Neural progenitor cell (in vitro differentiated cells): Measurements from ENCODE around the gene KAZN. TPM values are rescaled to one million over a fixed set of nuclear protein-coding genes. Genes with fewer than 3 reads are reported as not detected.

Experiments used
- DNase-seq: peaks from one replicate; pipeline ENCODE4 v3.0.0-alpha.2; 2016; ENCODE audit warnings: low spot score
- H2AFZ ChIP-seq: fragments of 200-600 bp; sonication (generic); replicated peaks from 2 replicates; pipeline ENCODE4 v1.6.1; 2016; ENCODE audit warnings: antibody characterized with exemption
- H3F3A ChIP-seq: fragments of 200-600 bp; sonication (generic); 2 replicates; pipeline ENCODE4 v1.6.1; 2016; ENCODE audit warnings: antibody characterized with exemption, low read depth
- H3K27ac ChIP-seq: fragments of 200-600 bp; sonication (generic); 2 replicates; pipeline ENCODE4 v1.5.1; 2016; ENCODE audit warnings: mild to moderate bottlenecking
- H3K27me3 ChIP-seq: fragments of 200-600 bp; sonication (generic); 2 replicates; pipeline ENCODE4 v1.6.1; 2016; ENCODE audit warnings: mild to moderate bottlenecking, moderate library complexity
- H3K36me3 ChIP-seq: fragments of 200-600 bp; sonication (generic); 2 replicates; pipeline ENCODE4 v1.5.1; 2016
- H3K4me1 ChIP-seq: fragments of 200-600 bp; sonication (generic); 2 replicates; pipeline ENCODE4 v1.6.1; 2016; ENCODE audit warnings: mixed run types
- H3K4me2 ChIP-seq: fragments of 200-600 bp; sonication (generic); 2 replicates; pipeline ENCODE4 v1.6.1; 2016
- H3K4me3 ChIP-seq: fragments of 200-600 bp; sonication (generic); 2 replicates; pipeline ENCODE4 v1.5.1; 2016
- H3K79me2 ChIP-seq: fragments of 200-600 bp; sonication (generic); 2 replicates; pipeline ENCODE4 v1.6.1; 2016; ENCODE audit warnings: low read depth
- H3K9ac ChIP-seq: fragments of 200-600 bp; sonication (generic); 2 replicates; pipeline ENCODE4 v1.6.1; 2016
- H3K9me3 ChIP-seq: fragments of 200-600 bp; sonication (generic); 2 replicates; pipeline ENCODE4 v1.5.1; 2016; ENCODE audit warnings: low read depth
- H4K20me1 ChIP-seq: fragments of 200-600 bp; sonication (generic); 2 replicates; pipeline ENCODE4 v1.6.1; 2016; ENCODE audit warnings: low read depth
- H3K27ac Mint-ChIP-seq: 3 replicates; pipeline ENCODE4 v1.8.0; 2021; ENCODE audit warnings: mixed read lengths
- H3K27me3 Mint-ChIP-seq: 2 replicates; pipeline ENCODE4 v1.8.0; 2022; ENCODE audit warnings: low read depth, mild to moderate bottlenecking, inconsistent platforms, moderate library complexity, mixed read lengths; ENCODE audit not compliant: insufficient read depth
- H3K36me3 Mint-ChIP-seq: 3 replicates; pipeline ENCODE4 v1.8.0; 2021; ENCODE audit warnings: mixed read lengths
- H3K4me1 Mint-ChIP-seq: 3 replicates; pipeline ENCODE4 v1.8.0; 2021; ENCODE audit warnings: mixed read lengths
- H3K4me3 Mint-ChIP-seq: 3 replicates; pipeline ENCODE4 v1.8.0; 2021; ENCODE audit warnings: mild to moderate bottlenecking, moderate library complexity, mixed read lengths
- H3K9me3 Mint-ChIP-seq: 3 replicates; pipeline ENCODE4 v1.8.0; 2020; ENCODE audit warnings: mixed read lengths
- CTCF ChIP-seq: fragments of 200-600 bp; sonication (generic); IDR thresholded peaks from 2 replicates; pipeline ENCODE4 v1.5.1; 2017; ENCODE audit warnings: antibody characterized with exemption, mild to moderate bottlenecking
- EZH2 ChIP-seq: fragments of 200-600 bp; sonication (generic); IDR thresholded peaks from 2 replicates; pipeline ENCODE4 v1.6.1; 2017; ENCODE audit warnings: antibody characterized with exemption, mild to moderate bottlenecking, moderate library complexity
- EZH2phosphoT487 ChIP-seq: fragments of 200-600 bp; sonication (generic); IDR thresholded peaks from 2 replicates; pipeline ENCODE4 v1.6.1; 2017; ENCODE audit warnings: antibody characterized with exemption
- total RNA-seq: library from RNA; depleted of rRNA; stranded (reverse); fragments of >200 nt; gene quantifications from 2 replicates; pipeline ENCODE4 v1.2.3, GENCODE V29; 2015; ENCODE audit warnings: low replicate concordance

KAZN gene
- total RNA-seq, 1 donor from 2014 or later, result 6.1 TPM

GRCh38 chr1:14815175-14815877 lies 216.8 kb downstream of the KAZN start:
- Histone ChIP-seq H3K4me2 (no peak overlapping the region), H3K36me3 (no peaks in the 10 kb centered on the region), H3K9ac (no peak overlapping the region), H4K20me1 (no peaks in the 10 kb centered on the region), H2AFZ (no peak overlapping the region), H3K79me2 (no peaks in the 10 kb centered on the region), H3K27me3 (no peaks in the 10 kb centered on the region), H3K4me1 (no peaks in the 10 kb centered on the region), H3F3A (no peaks in the 10 kb centered on the region), H3K4me3 (no peak overlapping the region), H3K27ac (no peak overlapping the region), H3K9me3 (no peaks in the 10 kb centered on the region)
- DNase-seq, result no peak
- H3K36me3 Mint-ChIP-seq, result no peaks in the 10 kb centered on the region
- H3K9me3 Mint-ChIP-seq, result no peaks in the 10 kb centered on the region
- no peaks in the 10 kb centered on the region for H3K27me3 Mint-ChIP-seq
- H3K4me1 Mint-ChIP-seq, result peaks cover 2% of the 10 kb centered on the region
- no peak overlapping the region for H3K27ac Mint-ChIP-seq
- no peak overlapping the region for H3K4me3 Mint-ChIP-seq
- TF ChIP-seq EZH2phosphoT487 (no peak), EZH2 (no peak), CTCF (no peak)

- H3K27ac Mint-ChIP-seq, result no peak overlapping the region
Observed at GRCh38 chr1:14817223-14818170, 219.0 kb downstream of the KAZN start.

More at GRCh38 chr1:14817223-14818170, 219.0 kb downstream of the KAZN start:
- H3K27me3 Mint-ChIP-seq, result no peaks in the 10 kb centered on the region
- DNase-seq, result no peak
- H3K9ac ChIP-seq, result no peak overlapping the region
- H3K9me3 ChIP-seq, result no peaks in the 10 kb centered on the region
- no peak overlapping the region for H3K4me3 Mint-ChIP-seq
- no peaks in the 10 kb centered on the region for H3K27me3 ChIP-seq
- no peaks in the 10 kb centered on the region for H4K20me1 ChIP-seq
- no peaks in the 10 kb centered on the region for H3F3A ChIP-seq
- H2AFZ ChIP-seq, result no peak overlapping the region
- TF ChIP-seq CTCF, result no peak
- TF ChIP-seq EZH2phosphoT487, result no peak
- no peaks in the 10 kb centered on the region for H3K36me3 Mint-ChIP-seq
- no peaks in the 10 kb centered on the region for H3K9me3 Mint-ChIP-seq
- no peak overlapping the region for H3K27ac ChIP-seq
- H3K4me1 Mint-ChIP-seq, result no peaks in the 10 kb centered on the region
- H3K79me2 ChIP-seq, result no peaks in the 10 kb centered on the region
- H3K36me3 ChIP-seq, result no peaks in the 10 kb centered on the region
- H3K4me1 ChIP-seq, result no peaks in the 10 kb centered on the region
- H3K4me2 ChIP-seq, result no peak overlapping the region
- H3K4me3 ChIP-seq, result no peak overlapping the region
